MM.1S (cell line): ENCODE results near the gene NUAK1.

Source experiments
- DNase-seq: peaks from one replicate; pipeline ENCODE4 v3.0.0-alpha.2; 2015
- H2AFZ ChIP-seq: fragments of 300-600 bp; sonication (generic); 2 replicates; pipeline ENCODE4 v1.6.0; 2016; ENCODE audit warnings: antibody characterized with exemption, low read length
- H3F3A ChIP-seq: fragments of 300-600 bp; sonication (generic); 2 replicates; pipeline ENCODE4 v1.6.1; 2016; ENCODE audit warnings: mild to moderate bottlenecking, antibody characterized with exemption, low read length, moderate library complexity, mixed read lengths; ENCODE audit not compliant: insufficient read depth
- H3K27ac ChIP-seq: fragments of 300-600 bp; sonication (generic); 2 replicates; pipeline ENCODE4 v1.5.1; 2016; ENCODE audit warnings: mild to moderate bottlenecking, low read length
- H3K27me3 ChIP-seq: fragments of 300-600 bp; sonication (generic); replicated peaks from 2 replicates; pipeline ENCODE4 v1.6.0; 2016; ENCODE audit warnings: low read length; ENCODE audit not compliant: insufficient read depth
- H3K36me3 ChIP-seq: fragments of 300-600 bp; sonication (generic); replicated peaks from 2 replicates; pipeline ENCODE4 v1.6.1; 2016; ENCODE audit warnings: mild to moderate bottlenecking, low read length, mixed read lengths; ENCODE audit not compliant: insufficient read depth
- H3K4me1 ChIP-seq: fragments of 300-600 bp; sonication (generic); 2 replicates; pipeline ENCODE4 v1.6.1; 2016; ENCODE audit warnings: low read length, mixed read lengths
- H3K4me2 ChIP-seq: fragments of 300-600 bp; sonication (generic); 2 replicates; pipeline ENCODE4 v1.6.0; 2016; ENCODE audit warnings: low read depth, low read length
- H3K4me3 ChIP-seq: fragments of 300-600 bp; sonication (generic); 2 replicates; pipeline ENCODE4 v1.5.1; 2016; ENCODE audit warnings: low read length, mixed read lengths
- H3K79me2 ChIP-seq: fragments of 300-600 bp; sonication (generic); 2 replicates; pipeline ENCODE4 v1.6.1; 2016; ENCODE audit warnings: mixed run types, low read length, mixed read lengths
- H3K9ac ChIP-seq: fragments of 300-600 bp; sonication (generic); 2 replicates; pipeline ENCODE4 v1.6.1; 2016; ENCODE audit warnings: low read length, mixed read lengths
- H3K9me2 ChIP-seq: fragments of 300-600 bp; sonication (generic); replicated peaks from 2 replicates; pipeline ENCODE4 v1.6.1; 2016; ENCODE audit warnings: mild to moderate bottlenecking, low read length, mixed read lengths; ENCODE audit not compliant: insufficient read depth
- H3K9me3 ChIP-seq: fragments of 300-600 bp; sonication (generic); replicated peaks from 2 replicates; pipeline ENCODE4 v1.6.1; 2016; ENCODE audit warnings: mild to moderate bottlenecking, low read length, mixed read lengths; ENCODE audit not compliant: insufficient read depth
- H4K20me1 ChIP-seq: fragments of 300-600 bp; sonication (generic); 2 replicates; pipeline ENCODE4 v1.6.1; 2016; ENCODE audit warnings: mild to moderate bottlenecking, low read length, moderate library complexity, mixed read lengths; ENCODE audit not compliant: insufficient read depth
- CTCF ChIP-seq: fragments of 300-600 bp; sonication (generic); IDR thresholded peaks from 2 replicates; pipeline ENCODE4 v1.5.1; 2016; ENCODE audit warnings: antibody characterized with exemption, low read length, mixed read lengths
- EZH2 ChIP-seq: fragments of 300-600 bp; sonication (generic); optimal IDR thresholded peaks from 2 replicates; pipeline ENCODE3; 2017; ENCODE audit warnings: low read depth, mild to moderate bottlenecking, antibody characterized with exemption, low read length, mixed read lengths
- EZH2phosphoT487 ChIP-seq: fragments of 300-600 bp; sonication (generic); IDR thresholded peaks from 2 replicates; pipeline ENCODE4 v1.6.1; 2018; ENCODE audit warnings: antibody characterized with exemption, low read length

The NUAK1 gene

GRCh38 chr12:106106061-106106566 lies 32.6 kb downstream of the NUAK1 start:
- Histone ChIP-seq H3K9ac (no peak overlapping the region), H4K20me1 (peaks cover 35% of the 10 kb centered on the region), H3K79me2 (peaks cover 95% of the 10 kb centered on the region), H3K4me1 (peaks cover 8% of the 10 kb centered on the region; the same call in 1 of the 2 replicates), H3K9me3 (no peaks in the 10 kb centered on the region), H3K27ac (no peak overlapping the region), H2AFZ (no peak overlapping the region), H3K4me3 (no peak overlapping the region), H3K4me2 (no peak overlapping the region), H3K9me2 (no peaks in the 10 kb centered on the region), H3F3A (no peaks in the 10 kb centered on the region), H3K36me3 (no peaks in the 10 kb centered on the region; the same call in 1 of the 2 replicates), H3K27me3 (no peaks in the 10 kb centered on the region)
- no peak for TF ChIP-seq CTCF
- no peak for TF ChIP-seq EZH2
- no peak for TF ChIP-seq EZH2phosphoT487
- DNase-seq, result no peak

GRCh38 chr12:106101803-106102202 lies 37.0 kb downstream of the NUAK1 start:
- no peaks in the 10 kb centered on the region for H3F3A ChIP-seq
- H3K9me2 ChIP-seq, result no peaks in the 10 kb centered on the region
- peaks cover 92% of the 10 kb centered on the region for H3K79me2 ChIP-seq
- no peak for DNase-seq
- no peak overlapping the region for H3K9ac ChIP-seq
- no peak overlapping the region for H3K4me2 ChIP-seq
- H3K36me3 ChIP-seq, result peaks cover 8% of the 10 kb centered on the region; the same call in 1 of the 2 replicates
- no peak overlapping the region for H2AFZ ChIP-seq
- 0 out of 2 replicates have a peak, but pooled peaks cover 9% of the 10 kb centered on the region for H4K20me1 ChIP-seq
- H3K27me3 ChIP-seq, result no peaks in the 10 kb centered on the region
- no peak overlapping the region for H3K27ac ChIP-seq
- H3K4me1 ChIP-seq, result no peaks in the 10 kb centered on the region
- TF ChIP-seq EZH2 (no peak), EZH2phosphoT487 (no peak), CTCF (no peak)
- no peak overlapping the region for H3K4me3 ChIP-seq
- H3K9me3 ChIP-seq, result no peaks in the 10 kb centered on the region

GRCh38 chr12:106098691-106099200 lies 40.0 kb downstream of the NUAK1 start:
- Histone ChIP-seq H3K27ac (no peak overlapping the region), H3K9me3 (no peaks in the 10 kb centered on the region), H4K20me1 (no peaks in the 10 kb centered on the region; the same call in 1 of the 2 replicates), H3F3A (no peaks in the 10 kb centered on the region), H3K79me2 (peaks cover 92% of the 10 kb centered on the region), H3K4me2 (no peak overlapping the region), H3K9ac (no peak overlapping the region), H2AFZ (no peak overlapping the region), H3K4me1 (no peaks in the 10 kb centered on the region), H3K9me2 (no peaks in the 10 kb centered on the region), H3K36me3 (peaks cover 8% of the 10 kb centered on the region; the same call in 1 of the 2 replicates), H3K27me3 (no peaks in the 10 kb centered on the region), H3K4me3 (no peak overlapping the region)
- no peak for TF ChIP-seq EZH2phosphoT487
- TF ChIP-seq CTCF, result no peak
- no peak for TF ChIP-seq EZH2
- DNase-seq, result no peak
